K562 (cell line): ENCODE measurements around the gene ZNF319. TPM values are rescaled to one million over a fixed set of nuclear protein-coding genes. Genes with fewer than 3 reads are reported as not detected.

ENCODE experiments used
- ETV6 ChIP-seq, 3 experiments: fragments of 150-350 bp in 1 of 3; sonication (generic) in 1 of 3; formaldehyde crosslinking in 1 of 3; IDR thresholded peaks; 2 replicates each; pipeline versions ENCODE4 v1.6.1 to v1.8.0; 2014 to 2022; ENCODE audit warnings: borderline replicate concordance in 2 of 3, low read depth in 2 of 3, antibody characterized with exemption in 1 of 3, low read length in 1 of 3, mild to moderate bottlenecking in 1 of 3, missing genetic modification reagents in 1 of 3
- GABPB2 ChIP-seq: fragments of 250-450 bp; sonication (Bioruptor Pico); conservative IDR thresholded peaks from 2 replicates; pipeline ENCODE4 v1.5.1; 2021; ENCODE audit warnings: mild to moderate bottlenecking
- HOXB6 ChIP-seq: fragments of 250-450 bp; sonication (Bioruptor Pico); IDR thresholded peaks from 2 replicates; pipeline ENCODE4 v1.5.1; 2022; ENCODE audit warnings: mild to moderate bottlenecking, borderline replicate concordance
- MAZ ChIP-seq, 2 experiments: fragments of 450-650 bp in 1 of 2; sonication (generic) in 1 of 2; formaldehyde crosslinking; IDR thresholded peaks in 1 of 2; conservative IDR thresholded peaks in 1 of 2; 2 replicates each; pipeline versions ENCODE4 v1.4.0 to v1.5.0; 2020; ENCODE audit warnings: mild to moderate bottlenecking in 1 of 2, missing genetic modification reagents in 1 of 2
- PHTF2 ChIP-seq: fragments of 250-450 bp; sonication (Bioruptor Pico); IDR thresholded peaks from 2 replicates; pipeline ENCODE4 v1.5.0; 2021; ENCODE audit warnings: mild to moderate bottlenecking
- POLR2AphosphoS5 ChIP-seq: IDR thresholded peaks from 2 replicates; pipeline ENCODE4 v1.6.1; 2011; ENCODE audit warnings: mild to moderate bottlenecking, low read depth, low read length, moderate library complexity; ENCODE audit not compliant: control insufficient read depth, insufficient read depth
- RB1 ChIP-seq: fragments of 450-650 bp; IDR thresholded peaks from 2 replicates; pipeline ENCODE4 v1.6.1; 2017; ENCODE audit warnings: low read depth, mild to moderate bottlenecking
- SP1 ChIP-seq: sonication (generic); formaldehyde crosslinking; IDR thresholded peaks from 2 replicates; pipeline ENCODE4 v1.8.1; 2022; ENCODE audit warnings: mild to moderate bottlenecking, missing genetic modification reagents
- TEAD4 ChIP-seq, 2 experiments: sonication (generic) in 1 of 2; formaldehyde crosslinking in 1 of 2; IDR thresholded peaks; 2 replicates each; pipeline versions ENCODE4 v1.6.1 to v1.8.0; 2012 to 2022; ENCODE audit warnings: borderline replicate concordance in 1 of 2, inconsistent platforms in 1 of 2, low read length in 1 of 2, mild to moderate bottlenecking in 1 of 2, missing genetic modification reagents in 1 of 2
- polyA plus RNA-seq, 8 experiments: library from polyadenylated mRNA; depleted of rRNA in 4 of 8; stranded (reverse) in 5 of 8; unstranded in 3 of 8; fragments of >200 nt; fragmentation: Nextera tagmentation in 2 of 8; fragmentation: Illumina TruSeq in 1 of 8; extraction: Ambion mirVana in 2 of 8; extraction: Trizol in 1 of 8; gene quantifications; 2 replicates each; pipeline versions ENCODE4 v1.2.1 to v1.2.3, GENCODE V29; 2011 to 2014; ENCODE audit warnings: inconsistent platforms in 1 of 8, missing spikeins in 1 of 8
- total RNA-seq, 7 experiments: library from RNA; depleted of rRNA in 6 of 7; stranded (reverse); fragments of >200 nt in 6 of 7; fragmentation: Illumina TruSeq in 2 of 7; extraction: Trizol in 2 of 7; gene quantifications; 2 replicates each; pipeline versions ENCODE4 v1.2.1 to v1.2.3, GENCODE V29; 2011 to 2021; ENCODE audit warnings: low replicate concordance in 1 of 7
- TF ChIP-seq, protein P1 (sequence below): fragments of 200-800 bp; sonication (Bioruptor generic); IDR thresholded peaks from 2 replicates; pipeline ENCODE4 v1.6.1; 2017; ENCODE audit warnings: missing genetic modification characterization, missing compliant biosample characterization
- TF ChIP-seq, protein P2 (sequence below), 2 experiments: fragments of 450-650 bp in 1 of 2; sonication (generic) in 1 of 2; formaldehyde crosslinking in 1 of 2; IDR thresholded peaks; 2 replicates each; pipeline versions ENCODE4 v1.7.1 to v1.9.0; 2016 to 2022; ENCODE audit warnings: inconsistent platforms in 1 of 2, mild to moderate bottlenecking in 1 of 2, missing genetic modification reagents in 1 of 2
- TF ChIP-seq, protein P3 (sequence below): sonication (generic); formaldehyde crosslinking; IDR thresholded peaks from 2 replicates; pipeline ENCODE4 v1.8.0; 2022; ENCODE audit warnings: mild to moderate bottlenecking, missing genetic modification reagents

Gene ZNF319
- total and polyA plus RNA-seq, 9 of the 15 experiments (the other 6 are each of a cell fraction or from before 2014, with no cell fraction given) = 0.20 to 5.7 (median 1.4) TPM

DNA sequence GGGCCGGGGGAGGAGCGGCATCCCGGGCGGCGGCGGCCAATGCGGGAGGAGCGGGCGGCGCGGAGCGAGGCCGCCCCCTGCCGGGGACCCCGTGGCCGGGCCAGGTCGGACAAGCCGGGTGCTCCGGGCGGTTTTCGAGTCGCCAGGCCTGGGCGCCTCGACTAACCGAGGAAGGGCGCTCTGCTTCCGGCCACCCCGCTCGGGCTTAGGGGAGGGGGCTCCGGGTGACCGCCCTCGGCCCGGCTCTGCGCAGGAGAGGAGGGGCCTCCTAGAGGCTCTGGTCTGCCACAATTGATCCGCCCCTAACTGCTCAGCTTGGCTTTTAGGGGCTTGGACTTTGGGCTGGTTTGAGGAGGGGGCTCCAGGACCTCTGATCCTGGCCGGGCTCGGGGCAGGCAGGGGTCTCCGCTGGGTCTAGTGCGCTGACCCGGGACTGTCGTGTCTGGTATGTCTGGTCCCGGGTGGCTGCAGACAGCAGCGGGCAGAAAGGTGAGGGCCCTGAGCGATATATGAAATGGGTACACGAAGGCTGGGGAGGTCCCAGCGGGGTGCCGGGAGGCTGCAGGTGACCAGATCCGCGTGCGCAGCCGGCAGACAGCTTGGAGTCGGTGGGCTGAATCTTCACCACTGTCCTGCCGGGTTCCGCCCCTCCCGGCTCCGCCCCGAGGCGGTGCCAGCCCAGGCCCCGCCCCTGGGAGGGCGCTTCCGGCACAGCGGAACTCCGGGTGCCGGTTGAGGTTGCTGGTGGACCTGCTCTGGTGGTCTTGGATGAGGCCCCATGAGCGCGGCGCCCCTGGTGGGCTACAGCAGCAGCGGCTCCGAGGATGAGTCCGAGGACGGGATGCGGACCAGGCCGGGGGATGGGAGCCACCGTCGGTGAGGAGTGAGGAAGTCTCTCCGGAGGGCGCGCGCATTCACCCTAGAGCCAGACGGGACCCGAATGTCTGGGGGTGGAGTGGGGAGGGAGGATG, 519 bp upstream of the ZNF319 start, which contains the start of gene USB1 (continued):
- TF ChIP-seq ETV6 (IDR thresholded peaks at IDR 0.05; ENCODE audit: borderline replicate concordance in 1 of 2, low read depth in 2 of 2, low read length in 1 of 2) (no peak), ETV6 (CRISPR knock-in tag; IDR thresholded peaks at IDR 0.05; ENCODE audit: borderline replicate concordance) (no peak), RB1 (peak; percentile 77), MAZ (CRISPR knock-in tag; conservative IDR thresholded peaks at IDR 0.05 in 1 of 2, IDR thresholded peaks at IDR 0.05 in 1 of 2) (peak; percentile 34 to 45; a peak in 2 of 4 replicates), SP1 (peak; percentile 80), GABPB2 (no peak), PHTF2 (CRISPR knock-in tag) (no peak), POLR2AphosphoS5 (peak; percentile 66), TEAD4 (IDR thresholded peaks at IDR 0.05; ENCODE audit: low read length) (no peak), TEAD4 (CRISPR knock-in tag; IDR thresholded peaks at IDR 0.05; ENCODE audit: borderline replicate concordance) (no peak), HOXB6 (CRISPR knock-in tag) (no peak)
- TF ChIP-seq, protein P1, sequence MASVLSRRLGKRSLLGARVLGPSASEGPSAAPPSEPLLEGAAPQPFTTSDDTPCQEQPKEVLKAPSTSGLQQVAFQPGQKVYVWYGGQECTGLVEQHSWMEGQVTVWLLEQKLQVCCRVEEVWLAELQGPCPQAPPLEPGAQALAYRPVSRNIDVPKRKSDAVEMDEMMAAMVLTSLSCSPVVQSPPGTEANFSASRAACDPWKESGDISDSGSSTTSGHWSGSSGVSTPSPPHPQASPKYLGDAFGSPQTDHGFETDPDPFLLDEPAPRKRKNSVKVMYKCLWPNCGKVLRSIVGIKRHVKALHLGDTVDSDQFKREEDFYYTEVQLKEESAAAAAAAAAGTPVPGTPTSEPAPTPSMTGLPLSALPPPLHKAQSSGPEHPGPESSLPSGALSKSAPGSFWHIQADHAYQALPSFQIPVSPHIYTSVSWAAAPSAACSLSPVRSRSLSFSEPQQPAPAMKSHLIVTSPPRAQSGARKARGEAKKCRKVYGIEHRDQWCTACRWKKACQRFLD = peak; percentile 88
- TF ChIP-seq, protein P2, sequence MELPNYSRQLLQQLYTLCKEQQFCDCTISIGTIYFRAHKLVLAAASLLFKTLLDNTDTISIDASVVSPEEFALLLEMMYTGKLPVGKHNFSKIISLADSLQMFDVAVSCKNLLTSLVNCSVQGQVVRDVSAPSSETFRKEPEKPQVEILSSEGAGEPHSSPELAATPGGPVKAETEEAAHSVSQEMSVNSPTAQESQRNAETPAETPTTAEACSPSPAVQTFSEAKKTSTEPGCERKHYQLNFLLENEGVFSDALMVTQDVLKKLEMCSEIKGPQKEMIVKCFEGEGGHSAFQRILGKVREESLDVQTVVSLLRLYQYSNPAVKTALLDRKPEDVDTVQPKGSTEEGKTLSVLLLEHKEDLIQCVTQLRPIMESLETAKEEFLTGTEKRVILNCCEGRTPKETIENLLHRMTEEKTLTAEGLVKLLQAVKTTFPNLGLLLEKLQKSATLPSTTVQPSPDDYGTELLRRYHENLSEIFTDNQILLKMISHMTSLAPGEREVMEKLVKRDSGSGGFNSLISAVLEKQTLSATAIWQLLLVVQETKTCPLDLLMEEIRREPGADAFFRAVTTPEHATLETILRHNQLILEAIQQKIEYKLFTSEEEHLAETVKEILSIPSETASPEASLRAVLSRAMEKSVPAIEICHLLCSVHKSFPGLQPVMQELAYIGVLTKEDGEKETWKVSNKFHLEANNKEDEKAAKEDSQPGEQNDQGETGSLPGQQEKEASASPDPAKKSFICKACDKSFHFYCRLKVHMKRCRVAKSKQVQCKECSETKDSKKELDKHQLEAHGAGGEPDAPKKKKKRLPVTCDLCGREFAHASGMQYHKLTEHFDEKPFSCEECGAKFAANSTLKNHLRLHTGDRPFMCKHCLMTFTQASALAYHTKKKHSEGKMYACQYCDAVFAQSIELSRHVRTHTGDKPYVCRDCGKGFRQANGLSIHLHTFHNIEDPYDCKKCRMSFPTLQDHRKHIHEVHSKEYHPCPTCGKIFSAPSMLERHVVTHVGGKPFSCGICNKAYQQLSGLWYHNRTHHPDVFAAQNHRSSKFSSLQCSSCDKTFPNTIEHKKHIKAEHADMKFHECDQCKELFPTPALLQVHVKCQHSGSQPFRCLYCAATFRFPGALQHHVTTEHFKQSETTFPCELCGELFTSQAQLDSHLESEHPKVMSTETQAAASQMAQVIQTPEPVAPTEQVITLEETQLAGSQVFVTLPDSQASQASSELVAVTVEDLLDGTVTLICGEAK (IDR thresholded peaks at IDR 0.05) = peak; percentile 83
- TF ChIP-seq, protein P2 (CRISPR knock-in tag; IDR thresholded peaks at IDR 0.05) = no peak
- TF ChIP-seq, protein P3, sequence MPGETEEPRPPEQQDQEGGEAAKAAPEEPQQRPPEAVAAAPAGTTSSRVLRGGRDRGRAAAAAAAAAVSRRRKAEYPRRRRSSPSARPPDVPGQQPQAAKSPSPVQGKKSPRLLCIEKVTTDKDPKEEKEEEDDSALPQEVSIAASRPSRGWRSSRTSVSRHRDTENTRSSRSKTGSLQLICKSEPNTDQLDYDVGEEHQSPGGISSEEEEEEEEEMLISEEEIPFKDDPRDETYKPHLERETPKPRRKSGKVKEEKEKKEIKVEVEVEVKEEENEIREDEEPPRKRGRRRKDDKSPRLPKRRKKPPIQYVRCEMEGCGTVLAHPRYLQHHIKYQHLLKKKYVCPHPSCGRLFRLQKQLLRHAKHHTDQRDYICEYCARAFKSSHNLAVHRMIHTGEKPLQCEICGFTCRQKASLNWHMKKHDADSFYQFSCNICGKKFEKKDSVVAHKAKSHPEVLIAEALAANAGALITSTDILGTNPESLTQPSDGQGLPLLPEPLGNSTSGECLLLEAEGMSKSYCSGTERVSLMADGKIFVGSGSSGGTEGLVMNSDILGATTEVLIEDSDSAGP (CRISPR knock-in tag) = no peak
